HepG2 (cell line): ENCODE data around the gene COL8A2. TPM values are rescaled to one million over a fixed set of nuclear protein-coding genes. Genes with fewer than 3 reads are reported as not detected.
A peak's percentile ranks its signal among the peaks of the same experiment; 100 is the strongest.

Experiments used
- HNRNPLL ChIP-seq: fragments of 200-400 bp; formaldehyde crosslinking; IDR thresholded peaks from 2 replicates; pipeline ENCODE4 v1.6.1; 2017; ENCODE audit warnings: mild to moderate bottlenecking, low read depth, low read length; ENCODE audit not compliant: poor library complexity, severe bottlenecking
- ISL2 ChIP-seq: sonication (generic); formaldehyde crosslinking; IDR thresholded peaks from 2 replicates; pipeline ENCODE4 v1.5.0; 2020; ENCODE audit warnings: missing genetic modification reagents
- MYPOP ChIP-seq: sonication (generic); formaldehyde crosslinking; IDR thresholded peaks from 2 replicates; pipeline ENCODE4 v1.8.1; 2023; ENCODE audit warnings: mild to moderate bottlenecking, moderate library complexity, missing genetic modification reagents
- MZF1 ChIP-seq: sonication (generic); formaldehyde crosslinking; IDR thresholded peaks from 2 replicates; pipeline ENCODE4 v1.8.1; 2023; ENCODE audit warnings: mild to moderate bottlenecking, missing genetic modification reagents, borderline replicate concordance
- PCBP2 ChIP-seq: fragments of 200-400 bp; formaldehyde crosslinking; optimal IDR thresholded peaks from 2 replicates; pipeline ENCODE3; 2018; ENCODE audit warnings: low read length, low read depth; ENCODE audit not compliant: poor library complexity, severe bottlenecking
- RNF219 ChIP-seq: sonication (generic); formaldehyde crosslinking; IDR thresholded peaks from 2 replicates; pipeline ENCODE4 v1.5.0; 2020; ENCODE audit warnings: mild to moderate bottlenecking, missing genetic modification reagents
- SOX13 ChIP-seq, 3 experiments: fragments of 450-650 bp in 1 of 3; sonication (generic) in 1 of 3; formaldehyde crosslinking in 1 of 3; IDR thresholded peaks in 2 of 3; conservative IDR thresholded peaks in 1 of 3; 2 replicates each; pipeline versions ENCODE4 v1.5.0 to v1.6.1; 2016 to 2020; ENCODE audit warnings: antibody characterized with exemption in 1 of 3, mild to moderate bottlenecking in 1 of 3, missing compliant biosample characterization in 1 of 3, missing genetic modification reagents in 1 of 3, moderate library complexity in 1 of 3
- SSRP1 ChIP-seq: IDR thresholded peaks from 2 replicates; pipeline ENCODE4 v1.6.1; 2016; ENCODE audit warnings: control low read depth
- TAF1 ChIP-seq: sonication (generic); formaldehyde crosslinking; IDR thresholded peaks from 2 replicates; pipeline ENCODE4 v1.4.0; 2020; ENCODE audit warnings: missing genetic modification reagents
- ZBTB38 ChIP-seq: sonication (generic); formaldehyde crosslinking; IDR thresholded peaks from 2 replicates; pipeline ENCODE4 v1.5.1; 2020; ENCODE audit warnings: mild to moderate bottlenecking, missing genetic modification reagents
- ZBTB39 ChIP-seq: sonication (generic); formaldehyde crosslinking; IDR thresholded peaks from 2 replicates; pipeline ENCODE4 v1.5.0; 2020; ENCODE audit warnings: missing genetic modification reagents
- ZFAT ChIP-seq: sonication (generic); formaldehyde crosslinking; conservative IDR thresholded peaks from 2 replicates; pipeline ENCODE4 v1.8.1; 2023; ENCODE audit warnings: missing genetic modification reagents, inconsistent platforms
- ZNF280B ChIP-seq: sonication (generic); formaldehyde crosslinking; IDR thresholded peaks from 2 replicates; pipeline ENCODE4 v1.5.0; 2020; ENCODE audit warnings: missing genetic modification reagents, mild to moderate bottlenecking, borderline replicate concordance
- ZNF281 ChIP-seq: sonication (generic); formaldehyde crosslinking; IDR thresholded peaks from 2 replicates; pipeline ENCODE4 v1.4.0; 2020; ENCODE audit warnings: missing genetic modification reagents, borderline replicate concordance
- ZNF501 ChIP-seq: sonication (generic); formaldehyde crosslinking; IDR thresholded peaks from 2 replicates; pipeline ENCODE4 v1.5.1; 2020; ENCODE audit warnings: mild to moderate bottlenecking, moderate library complexity, missing genetic modification reagents
- ZNF558 ChIP-seq: sonication (generic); formaldehyde crosslinking; IDR thresholded peaks from 2 replicates; pipeline ENCODE4 v1.9.0; 2022; ENCODE audit warnings: mild to moderate bottlenecking, missing genetic modification reagents, borderline replicate concordance
- ZNF781 ChIP-seq: sonication (generic); formaldehyde crosslinking; IDR thresholded peaks from 2 replicates; pipeline ENCODE4 v1.5.1; 2020; ENCODE audit warnings: borderline replicate concordance, mild to moderate bottlenecking, missing genetic modification reagents; ENCODE audit errors: not compliant biosample characterization
- polyA plus RNA-seq, 8 experiments: library from polyadenylated mRNA; depleted of rRNA in 3 of 8; stranded (reverse) in 7 of 8; unstranded in 1 of 8; fragments of >200 nt; fragmentation: Illumina TruSeq in 4 of 8; extraction: Trizol in 4 of 8; gene quantifications; 2 replicates each; pipeline versions ENCODE4 v1.2.1 to v1.2.3, GENCODE V29; 2011 to 2016; ENCODE audit warnings: low read depth in 4 of 8, missing spikeins in 1 of 8, mixed read lengths in 1 of 8; ENCODE audit not compliant: insufficient read depth in 1 of 8
- total RNA-seq, 5 experiments: library from RNA; depleted of rRNA; stranded (reverse); fragments of >200 nt; fragmentation: Illumina TruSeq; extraction: Trizol; gene quantifications; 2 replicates each; pipeline ENCODE4 v1.2.3, GENCODE V29; 2016; ENCODE audit warnings: low read depth in 1 of 5

The COL8A2 gene
- total and polyA plus RNA-seq, 2 of the 13 experiments (the other 11 are each of a cell fraction or from before 2014, with no cell fraction given) = 0.13 to 0.24 TPM

- TF ChIP-seq ISL2 (CRISPR knock-in tag) = peak; percentile 26; the same call in 1 of the 2 replicates
- TF ChIP-seq MYPOP = peak; percentile 40; the same call in 1 of the 2 replicates
- TF ChIP-seq TAF1 = peak; percentile 13; the same call in 1 of the 2 replicates
- TF ChIP-seq ZNF501 (CRISPR knock-in tag) = 0 out of 2 replicates have a peak, but pooled peaks have one; percentile 39
- no peak for TF ChIP-seq ZNF781 (CRISPR knock-in tag)
- TF ChIP-seq MZF1 (CRISPR knock-in tag) = no peak
- TF ChIP-seq SSRP1 (CRISPR knock-in tag) = no peak
- peak; percentile 55; the same call in 1 of the 2 replicates for TF ChIP-seq ZNF281 (CRISPR knock-in tag)
- TF ChIP-seq ZNF280B (CRISPR knock-in tag) = peak; percentile 44; the same call in 1 of the 2 replicates
- TF ChIP-seq ZBTB38 = no peak
- no peak for TF ChIP-seq PCBP2
- no peak for TF ChIP-seq RNF219 (CRISPR knock-in tag)
- TF ChIP-seq ZBTB39 = no peak
- no peak for TF ChIP-seq ZFAT (CRISPR knock-in tag)
- no peak for TF ChIP-seq SOX13 (IDR thresholded peaks at IDR 0.05)
- TF ChIP-seq SOX13 (CRISPR knock-in tag; conservative IDR thresholded peaks at IDR 0.05 in 1 of 2, IDR thresholded peaks at IDR 0.05 in 1 of 2) = no peak
- peak; percentile 14 for TF ChIP-seq HNRNPLL
- TF ChIP-seq ZNF558 (CRISPR knock-in tag) = no peak
These were observed 31.5 kb upstream of the COL8A2 start (continued) for GRCh38 chr1:36156329-36157114.
